GM12878 (cell line): ENCODE data around the gene CRELD2. TPM values are rescaled to one million over a fixed set of nuclear protein-coding genes. Genes with fewer than 3 reads are reported as not detected.

Source experiments
- BCL11A ChIP-seq: IDR thresholded peaks from 2 replicates; pipeline ENCODE4 v1.6.1; 2011; ENCODE audit warnings: low read depth, low read length
- DPF2 ChIP-seq: fragments of 450-650 bp; IDR thresholded peaks from 2 replicates; pipeline ENCODE4 v1.6.1; 2017; ENCODE audit warnings: mild to moderate bottlenecking
- E2F8 ChIP-seq: fragments of 450-650 bp; IDR thresholded peaks from 2 replicates; pipeline ENCODE4 v1.6.1; 2018; ENCODE audit warnings: mild to moderate bottlenecking, low read depth, moderate library complexity; ENCODE audit not compliant: partially characterized antibody
- EP300 ChIP-seq, 2 experiments: fragments of 150-350 bp in 1 of 2; IDR thresholded peaks; 2 replicates each; pipeline ENCODE4 v1.6.1; 2011 to 2012; ENCODE audit warnings: low read depth in 2 of 2, low read length in 2 of 2, borderline replicate concordance in 1 of 2, improper control_type of control experiment in 1 of 2, inconsistent platforms in 1 of 2; ENCODE audit not compliant: control insufficient read depth in 1 of 2
- ETV6 ChIP-seq, 2 experiments: fragments of 450-650 bp in 1 of 2; IDR thresholded peaks in 1 of 2; conservative IDR thresholded peaks in 1 of 2; 2 replicates each; pipeline ENCODE4 v1.6.1; 2014; ENCODE audit warnings: antibody characterized with exemption in 1 of 2, borderline replicate concordance in 1 of 2, low read depth in 1 of 2, mild to moderate bottlenecking in 1 of 2, moderate library complexity in 1 of 2
- MEF2A ChIP-seq: IDR thresholded peaks from 2 replicates; pipeline ENCODE4 v1.6.1; 2011; ENCODE audit warnings: low read depth, mild to moderate bottlenecking, low read length, moderate library complexity; ENCODE audit not compliant: insufficient read depth
- MLLT1 ChIP-seq: fragments of 450-650 bp; IDR thresholded peaks from 2 replicates; pipeline ENCODE4 v1.6.1; 2016; ENCODE audit warnings: mild to moderate bottlenecking
- PML ChIP-seq: IDR thresholded peaks from 2 replicates; pipeline ENCODE4 v1.6.1; 2012; ENCODE audit warnings: low read length, inconsistent platforms
- RELA ChIP-seq: fragments of 450-650 bp; IDR thresholded peaks from 2 replicates; pipeline ENCODE4 v1.8.0; 2014; ENCODE audit warnings: borderline replicate concordance; ENCODE audit not compliant: partially characterized antibody
- RUNX3 ChIP-seq: IDR thresholded peaks from 2 replicates; pipeline ENCODE4 v1.6.1; 2012; ENCODE audit warnings: low read length, inconsistent platforms
- SIN3A ChIP-seq: IDR thresholded peaks from 2 replicates; pipeline ENCODE4 v1.6.1; 2012; ENCODE audit warnings: low read depth, low read length, improper control_type of control experiment
- SMAD1 ChIP-seq: fragments of 450-650 bp; IDR thresholded peaks from 2 replicates; pipeline ENCODE4 v1.6.1; 2018; ENCODE audit warnings: mild to moderate bottlenecking, low read depth; ENCODE audit not compliant: partially characterized antibody
- TCF12 ChIP-seq: IDR thresholded peaks from 2 replicates; pipeline ENCODE4 v1.6.1; 2011; ENCODE audit warnings: low read depth, mild to moderate bottlenecking, low read length
- ZNF274 ChIP-seq: IDR thresholded peaks from one replicate; pipeline ENCODE4 v1.8.0; 2011; ENCODE audit not compliant: insufficient read length, insufficient read depth
- polyA plus RNA-seq, 11 experiments: library from polyadenylated mRNA; depleted of rRNA in 4 of 11; unstranded in 6 of 11; stranded (reverse) in 5 of 11; fragments of >200 nt; fragmentation: Nextera tagmentation in 4 of 11; fragmentation: Illumina TruSeq in 1 of 11; extraction: Ambion mirVana in 4 of 11; extraction: Trizol in 1 of 11; gene quantifications; 1 replicate in 1 of 11; 2 replicates in 10 of 11; pipeline versions ENCODE4 v1.2.1 to v1.2.3, GENCODE V29; 2011 to 2016; ENCODE audit warnings: inconsistent platforms in 2 of 11, missing spikeins in 2 of 11, low read depth in 1 of 11
- total RNA-seq, 4 experiments: library from RNA; depleted of rRNA in 3 of 4; stranded (reverse); fragments of >200 nt in 3 of 4; fragmentation: Illumina TruSeq in 1 of 4; extraction: Trizol in 1 of 4; gene quantifications; 2 replicates each; pipeline versions ENCODE4 v1.2.1 to v1.2.3, GENCODE V29; 2013 to 2021
- TF ChIP-seq, protein P1 (sequence below): fragments of 450-650 bp; IDR thresholded peaks from 2 replicates; pipeline ENCODE4 v1.6.1; 2017; ENCODE audit warnings: mild to moderate bottlenecking, moderate library complexity
- TF ChIP-seq, protein P2 (sequence below): IDR thresholded peaks from 2 replicates; pipeline ENCODE4 v1.6.1; 2011; ENCODE audit warnings: borderline replicate concordance, low read depth, mild to moderate bottlenecking, moderate library complexity, mixed read lengths, low read length; ENCODE audit not compliant: insufficient read depth; ENCODE audit errors: extremely low read length
- TF ChIP-seq, protein P3 (sequence below): fragments of 150-350 bp; IDR thresholded peaks from 2 replicates; pipeline ENCODE4 v1.6.1; 2014; ENCODE audit warnings: mild to moderate bottlenecking, low read depth, low read length

Gene CRELD2
- total and polyA plus RNA-seq, 10 of the 15 experiments (the other 5 are each of a cell fraction or from before 2014, with no cell fraction given): 9.4 to 111 (median 25.9) TPM

GRCh38 chr22:49970528-49971231 is 52.2 kb downstream of the CRELD2 start (continued):
- TF ChIP-seq, protein P1, sequence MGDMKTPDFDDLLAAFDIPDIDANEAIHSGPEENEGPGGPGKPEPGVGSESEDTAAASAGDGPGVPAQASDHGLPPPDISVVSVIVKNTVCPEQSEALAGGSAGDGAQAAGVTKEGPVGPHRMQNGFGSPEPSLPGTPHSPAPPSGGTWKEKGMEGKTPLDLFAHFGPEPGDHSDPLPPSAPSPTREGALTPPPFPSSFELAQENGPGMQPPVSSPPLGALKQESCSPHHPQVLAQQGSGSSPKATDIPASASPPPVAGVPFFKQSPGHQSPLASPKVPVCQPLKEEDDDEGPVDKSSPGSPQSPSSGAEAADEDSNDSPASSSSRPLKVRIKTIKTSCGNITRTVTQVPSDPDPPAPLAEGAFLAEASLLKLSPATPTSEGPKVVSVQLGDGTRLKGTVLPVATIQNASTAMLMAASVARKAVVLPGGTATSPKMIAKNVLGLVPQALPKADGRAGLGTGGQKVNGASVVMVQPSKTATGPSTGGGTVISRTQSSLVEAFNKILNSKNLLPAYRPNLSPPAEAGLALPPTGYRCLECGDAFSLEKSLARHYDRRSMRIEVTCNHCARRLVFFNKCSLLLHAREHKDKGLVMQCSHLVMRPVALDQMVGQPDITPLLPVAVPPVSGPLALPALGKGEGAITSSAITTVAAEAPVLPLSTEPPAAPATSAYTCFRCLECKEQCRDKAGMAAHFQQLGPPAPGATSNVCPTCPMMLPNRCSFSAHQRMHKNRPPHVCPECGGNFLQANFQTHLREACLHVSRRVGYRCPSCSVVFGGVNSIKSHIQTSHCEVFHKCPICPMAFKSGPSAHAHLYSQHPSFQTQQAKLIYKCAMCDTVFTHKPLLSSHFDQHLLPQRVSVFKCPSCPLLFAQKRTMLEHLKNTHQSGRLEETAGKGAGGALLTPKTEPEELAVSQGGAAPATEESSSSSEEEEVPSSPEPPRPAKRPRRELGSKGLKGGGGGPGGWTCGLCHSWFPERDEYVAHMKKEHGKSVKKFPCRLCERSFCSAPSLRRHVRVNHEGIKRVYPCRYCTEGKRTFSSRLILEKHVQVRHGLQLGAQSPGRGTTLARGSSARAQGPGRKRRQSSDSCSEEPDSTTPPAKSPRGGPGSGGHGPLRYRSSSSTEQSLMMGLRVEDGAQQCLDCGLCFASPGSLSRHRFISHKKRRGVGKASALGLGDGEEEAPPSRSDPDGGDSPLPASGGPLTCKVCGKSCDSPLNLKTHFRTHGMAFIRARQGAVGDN: peak; percentile 89; the same call in 1 of the 2 replicates
- TF ChIP-seq PML: no peak
- 0 out of 2 replicates have a peak, but pooled peaks have one; percentile 75 for TF ChIP-seq DPF2
- peak; percentile 86 for TF ChIP-seq SMAD1
- TF ChIP-seq BCL11A: peak; percentile 33; the same call in 1 of the 2 replicates
- peak; percentile 82 for TF ChIP-seq RELA
- TF ChIP-seq ETV6 (conservative IDR thresholded peaks at IDR 0.05 in 1 of 2, IDR thresholded peaks at IDR 0.05 in 1 of 2; ENCODE audit: borderline replicate concordance in 1 of 2, low read depth in 1 of 2): no peak
- TF ChIP-seq TCF12: peak; percentile 71
- TF ChIP-seq, protein P2, sequence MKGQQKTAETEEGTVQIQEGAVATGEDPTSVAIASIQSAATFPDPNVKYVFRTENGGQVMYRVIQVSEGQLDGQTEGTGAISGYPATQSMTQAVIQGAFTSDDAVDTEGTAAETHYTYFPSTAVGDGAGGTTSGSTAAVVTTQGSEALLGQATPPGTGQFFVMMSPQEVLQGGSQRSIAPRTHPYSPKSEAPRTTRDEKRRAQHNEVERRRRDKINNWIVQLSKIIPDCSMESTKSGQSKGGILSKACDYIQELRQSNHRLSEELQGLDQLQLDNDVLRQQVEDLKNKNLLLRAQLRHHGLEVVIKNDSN: peak; percentile 95
- TF ChIP-seq, protein P3, sequence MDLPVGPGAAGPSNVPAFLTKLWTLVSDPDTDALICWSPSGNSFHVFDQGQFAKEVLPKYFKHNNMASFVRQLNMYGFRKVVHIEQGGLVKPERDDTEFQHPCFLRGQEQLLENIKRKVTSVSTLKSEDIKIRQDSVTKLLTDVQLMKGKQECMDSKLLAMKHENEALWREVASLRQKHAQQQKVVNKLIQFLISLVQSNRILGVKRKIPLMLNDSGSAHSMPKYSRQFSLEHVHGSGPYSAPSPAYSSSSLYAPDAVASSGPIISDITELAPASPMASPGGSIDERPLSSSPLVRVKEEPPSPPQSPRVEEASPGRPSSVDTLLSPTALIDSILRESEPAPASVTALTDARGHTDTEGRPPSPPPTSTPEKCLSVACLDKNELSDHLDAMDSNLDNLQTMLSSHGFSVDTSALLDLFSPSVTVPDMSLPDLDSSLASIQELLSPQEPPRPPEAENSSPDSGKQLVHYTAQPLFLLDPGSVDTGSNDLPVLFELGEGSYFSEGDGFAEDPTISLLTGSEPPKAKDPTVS: no peak
- 0 out of 2 replicates have a peak, but pooled peaks have one; percentile 40 for TF ChIP-seq MEF2A
- TF ChIP-seq EP300 (IDR thresholded peaks at IDR 0.05; ENCODE audit: borderline replicate concordance in 1 of 2, control insufficient read depth in 1 of 2, low read depth in 2 of 2, low read length in 2 of 2): peak in 1 of 2 experiments; percentile 75; a peak in 3 of 4 replicates
- peak; percentile 90 for TF ChIP-seq SIN3A
- TF ChIP-seq RUNX3: peak; percentile 57; the same call in 1 of the 2 replicates
- TF ChIP-seq MLLT1: peak; percentile 55; the same call in 1 of the 2 replicates
- TF ChIP-seq E2F8: no peak
- TF ChIP-seq ZNF274: no peak
